IPS-18a (cell line): Measurements from ENCODE around the gene TSPAN19.
A peak's percentile ranks its signal among the peaks of the same experiment; 100 is the strongest.
"Not testable (repeated sequence)": the region's sequence is repeated elsewhere in the genome, so short reads cannot be mapped to it uniquely, and the experiment has no call there.

Experiments
- H3K27ac ChIP-seq: one replicate; pipeline ENCODE4 v1.5.1; 2013; ENCODE audit warnings: low read length
- H3K27me3 ChIP-seq: one replicate; pipeline ENCODE4 v1.6.1; 2013; ENCODE audit warnings: mild to moderate bottlenecking, low read length; ENCODE audit not compliant: control insufficient read depth, insufficient read depth
- H3K36me3 ChIP-seq: one replicate; pipeline ENCODE4 v1.6.1; 2013; ENCODE audit warnings: low read depth, low read length; ENCODE audit not compliant: control insufficient read depth
- H3K4me1 ChIP-seq: one replicate; pipeline ENCODE4 v1.6.1; 2013; ENCODE audit warnings: low read depth, low read length; ENCODE audit not compliant: control insufficient read depth
- H3K4me3 ChIP-seq: one replicate; pipeline ENCODE4 v1.5.1; 2013; ENCODE audit warnings: low read length
- H3K9ac ChIP-seq: one replicate; pipeline ENCODE4 v1.6.1; 2013; ENCODE audit warnings: mild to moderate bottlenecking, low read length, moderate library complexity
- H3K9me3 ChIP-seq: one replicate; pipeline ENCODE4 v1.6.1; 2013; ENCODE audit warnings: low read depth, low read length; ENCODE audit not compliant: control insufficient read depth

The TSPAN19 gene

DNA sequence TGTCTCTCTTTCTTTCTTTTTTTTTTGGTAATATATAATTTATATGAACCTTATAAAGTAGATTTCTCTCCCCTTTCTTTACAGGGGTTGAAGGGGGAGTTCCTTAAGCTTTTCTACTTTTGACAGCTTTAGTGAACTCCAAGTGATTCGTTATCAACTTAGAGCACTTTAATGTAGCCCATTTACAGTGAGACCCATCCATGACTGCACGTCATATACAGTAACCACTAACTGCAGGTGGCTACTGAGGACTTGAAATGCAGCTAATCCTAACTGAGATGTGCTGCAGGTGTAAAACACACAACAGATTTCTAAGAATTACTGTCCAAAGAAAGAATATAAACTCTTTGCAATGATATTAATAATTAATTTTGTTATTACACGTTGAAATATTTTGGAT, 656 bp upstream of the TSPAN19 start:
- Histone ChIP-seq H3K27me3 (no peaks in the 10 kb centered on the region), H3K9me3 (no peaks in the 10 kb centered on the region), H3K36me3 (no peaks in the 10 kb centered on the region), H3K4me1 (no peaks in the 10 kb centered on the region), H3K4me3 (peak overlapping the region; percentile 86), H3K27ac (no peak overlapping the region), H3K9ac (peak overlapping the region; percentile 75)

DNA sequence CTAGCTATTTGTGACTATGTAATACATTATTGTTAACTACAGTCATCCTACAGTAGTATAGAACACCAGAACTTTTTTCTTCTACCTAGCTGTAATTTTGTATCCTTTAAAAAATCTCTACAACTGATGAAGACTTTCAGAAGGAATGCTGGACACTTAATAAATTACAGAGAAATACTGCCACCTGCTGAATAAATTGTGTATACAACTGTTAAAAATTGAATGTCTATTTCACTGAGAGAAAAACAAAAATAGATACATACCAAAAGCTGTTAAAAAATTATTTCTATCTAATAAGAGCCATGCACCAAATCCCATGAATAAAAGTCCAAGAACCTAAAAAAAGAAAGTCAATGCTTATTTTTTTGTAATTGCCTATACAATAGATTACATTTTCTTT, 6.6 kb downstream of the TSPAN19 start:
- Histone ChIP-seq H3K4me3 (no peak overlapping the region), H3K27ac (no peak overlapping the region), H3K9me3 (no peaks in the 10 kb centered on the region), H3K27me3 (no peaks in the 10 kb centered on the region), H3K36me3 (no peaks in the 10 kb centered on the region), H3K4me1 (no peaks in the 10 kb centered on the region), H3K9ac (no peak overlapping the region)

DNA sequence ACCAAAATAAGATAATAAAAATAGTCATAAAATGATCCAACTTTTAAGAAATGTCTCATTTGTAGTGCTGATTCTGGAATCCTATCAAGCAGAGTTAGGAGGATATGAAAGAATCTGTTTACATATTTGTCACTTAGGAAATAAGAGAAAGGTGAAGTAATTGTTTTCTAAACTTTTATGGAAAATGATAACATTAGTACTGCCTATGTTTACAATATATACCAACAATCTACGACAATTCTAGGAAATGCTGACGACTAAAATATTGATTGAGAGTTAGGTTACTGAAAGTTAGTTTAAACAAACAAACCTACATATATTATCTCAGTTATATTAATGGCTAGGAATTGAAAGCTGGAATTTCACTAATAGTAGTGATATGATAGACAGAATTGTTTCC, 18.0 kb downstream of the TSPAN19 start:
- Histone ChIP-seq H3K36me3 (no peaks in the 10 kb centered on the region), H3K27ac (no peak overlapping the region), H3K4me3 (no peak overlapping the region), H3K4me1 (peaks cover 6% of the 10 kb centered on the region), H3K9me3 (no peaks in the 10 kb centered on the region), H3K9ac (no peak overlapping the region), H3K27me3 (no peaks in the 10 kb centered on the region)

DNA sequence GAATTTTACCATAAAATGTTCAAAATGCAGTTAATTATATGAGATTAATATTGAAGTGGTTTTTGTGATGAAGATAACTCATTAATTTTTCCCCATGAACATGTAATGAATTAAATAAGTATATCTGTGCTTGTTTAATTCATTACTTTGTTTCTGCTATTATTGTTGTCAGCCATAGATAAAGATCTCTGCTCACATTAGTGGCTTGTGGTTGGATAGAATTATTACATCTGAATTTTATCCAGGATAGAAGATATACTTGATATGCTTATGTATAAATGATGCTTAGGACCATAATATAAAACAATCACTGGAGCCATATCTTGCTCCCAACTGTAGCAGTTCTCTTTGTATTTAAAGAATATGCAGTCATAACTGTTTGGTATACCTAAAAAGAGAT, 18.5 kb downstream of the TSPAN19 start:
- H3K4me3 ChIP-seq = no peak overlapping the region
- no peak overlapping the region for H3K9ac ChIP-seq
- no peaks in the 10 kb centered on the region for H3K9me3 ChIP-seq
- no peaks in the 10 kb centered on the region for H3K36me3 ChIP-seq
- no peaks in the 10 kb centered on the region for H3K27me3 ChIP-seq
- peaks cover 2% of the 10 kb centered on the region for H3K4me1 ChIP-seq
- no peak overlapping the region for H3K27ac ChIP-seq

DNA sequence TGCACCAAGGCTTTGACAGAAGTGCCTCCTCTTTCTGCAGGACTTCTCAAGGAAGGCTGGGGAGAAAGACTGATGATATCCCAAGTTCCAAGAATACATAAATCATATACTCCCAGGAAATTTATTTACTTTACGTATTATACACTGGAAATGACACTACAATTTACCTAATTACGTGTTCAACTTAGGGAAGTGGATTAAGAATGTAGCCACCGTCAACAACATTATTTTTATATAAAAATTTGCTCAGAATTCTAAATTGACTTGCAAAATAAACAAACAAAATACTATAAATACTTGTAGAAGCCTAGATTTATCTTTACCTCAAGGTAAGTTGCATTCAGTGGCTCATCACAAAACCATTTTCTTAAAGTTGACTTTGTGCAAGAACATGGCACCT, 18.9 kb downstream of the TSPAN19 start:
- no peaks in the 10 kb centered on the region for H3K36me3 ChIP-seq
- H3K27me3 ChIP-seq = no peaks in the 10 kb centered on the region
- no peak overlapping the region for H3K27ac ChIP-seq
- H3K9me3 ChIP-seq = no peaks in the 10 kb centered on the region
- H3K4me1 ChIP-seq = no peaks in the 10 kb centered on the region
- no peak overlapping the region for H3K9ac ChIP-seq
- H3K4me3 ChIP-seq = no peak overlapping the region

DNA sequence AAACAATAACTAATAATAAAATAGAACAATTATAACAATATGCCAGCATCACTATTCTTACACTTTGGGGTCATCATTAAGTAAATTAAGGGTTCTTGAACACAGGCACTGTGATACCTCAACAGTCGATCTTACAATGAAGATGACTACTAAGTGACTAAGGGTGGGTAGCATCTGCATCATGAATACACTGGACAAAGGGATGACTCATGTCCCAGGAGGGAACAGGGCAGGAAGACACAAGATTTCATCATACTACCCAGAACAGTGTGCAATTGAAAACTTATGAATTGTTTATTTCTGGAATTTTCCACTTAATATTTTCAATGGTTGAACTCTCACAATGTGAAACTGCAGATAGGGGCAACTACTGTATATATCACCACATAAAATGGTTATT, 19.7 kb downstream of the TSPAN19 start:
- no peaks in the 10 kb centered on the region for H3K9me3 ChIP-seq
- no peak overlapping the region for H3K9ac ChIP-seq
- H3K36me3 ChIP-seq = no peaks in the 10 kb centered on the region
- no peak overlapping the region for H3K27ac ChIP-seq
- no peaks in the 10 kb centered on the region for H3K4me1 ChIP-seq
- H3K4me3 ChIP-seq = no peak overlapping the region
- H3K27me3 ChIP-seq = no peaks in the 10 kb centered on the region

DNA sequence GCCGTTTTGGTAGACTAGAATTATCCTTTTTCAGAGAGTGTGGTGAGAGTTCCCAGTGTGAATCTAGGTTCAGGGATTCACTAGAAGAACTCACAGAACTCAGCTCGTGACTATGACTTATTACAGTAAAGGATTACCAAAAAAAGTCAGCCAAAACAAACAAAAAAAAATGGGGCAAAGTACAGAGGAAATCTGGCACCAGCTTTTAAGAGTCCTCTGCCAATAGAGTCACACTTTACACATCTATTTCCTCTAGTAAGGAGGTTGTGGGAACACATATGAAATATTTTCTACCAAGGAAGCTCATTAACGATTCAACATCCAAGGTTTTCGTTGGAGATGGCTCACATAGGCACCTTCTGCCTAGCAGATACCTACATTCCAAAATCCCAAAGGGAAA, 28.2 kb downstream of the TSPAN19 start:
- Histone ChIP-seq H3K9ac (no peak overlapping the region), H3K4me3 (no peak overlapping the region), H3K9me3 (no peaks in the 10 kb centered on the region), H3K27me3 (no peaks in the 10 kb centered on the region), H3K4me1 (peaks cover 27% of the 10 kb centered on the region), H3K27ac (no peak overlapping the region), H3K36me3 (no peaks in the 10 kb centered on the region)

DNA sequence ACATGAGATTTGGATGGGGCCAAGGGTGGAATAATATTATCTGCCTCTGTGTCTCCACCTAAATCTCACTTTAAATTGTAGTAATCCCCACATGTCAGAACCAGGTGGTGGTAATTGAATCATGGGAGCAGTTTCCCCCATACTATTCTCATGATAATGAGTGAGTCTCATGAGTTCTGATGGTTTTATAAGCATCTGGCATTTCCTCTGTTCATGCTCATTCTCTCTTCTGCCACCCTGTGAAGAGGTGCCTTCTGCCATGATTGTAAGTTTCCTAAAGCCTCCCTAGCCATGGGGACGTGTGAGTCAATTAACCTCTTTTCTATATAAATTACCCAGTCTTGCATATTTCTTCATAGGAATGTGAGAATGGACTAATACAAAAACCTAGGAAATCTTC, 29.9 kb downstream of the TSPAN19 start:
- peaks cover 27% of the 10 kb centered on the region for H3K4me1 ChIP-seq
- no peaks in the 10 kb centered on the region for H3K36me3 ChIP-seq
- H3K4me3 ChIP-seq = no peak overlapping the region
- H3K27ac ChIP-seq = no peak overlapping the region
- H3K9ac ChIP-seq = no peak overlapping the region
- H3K27me3 ChIP-seq = no peaks in the 10 kb centered on the region
- no peaks in the 10 kb centered on the region for H3K9me3 ChIP-seq

DNA sequence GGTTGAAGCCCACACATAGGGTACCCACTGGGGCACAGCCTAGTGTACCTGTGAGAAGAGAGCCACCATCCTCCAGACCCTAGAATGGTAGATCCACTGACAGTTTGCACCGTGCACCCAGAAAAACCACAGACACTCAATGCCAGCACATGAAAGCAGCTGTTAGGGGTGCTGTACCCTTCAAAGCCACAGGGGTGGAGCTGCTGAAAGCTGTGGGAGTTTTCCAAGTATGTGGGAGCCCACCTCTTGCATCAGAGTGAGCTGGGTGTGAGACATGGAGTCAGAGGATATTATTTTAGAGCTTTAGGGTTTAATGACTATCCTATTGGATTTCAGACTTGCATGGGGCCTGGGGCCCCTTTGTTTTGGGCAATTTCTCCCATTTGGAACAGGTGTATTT, 30.5 kb downstream of the TSPAN19 start:
- H3K27ac ChIP-seq = no peak overlapping the region
- no peaks in the 10 kb centered on the region for H3K36me3 ChIP-seq

DNA sequence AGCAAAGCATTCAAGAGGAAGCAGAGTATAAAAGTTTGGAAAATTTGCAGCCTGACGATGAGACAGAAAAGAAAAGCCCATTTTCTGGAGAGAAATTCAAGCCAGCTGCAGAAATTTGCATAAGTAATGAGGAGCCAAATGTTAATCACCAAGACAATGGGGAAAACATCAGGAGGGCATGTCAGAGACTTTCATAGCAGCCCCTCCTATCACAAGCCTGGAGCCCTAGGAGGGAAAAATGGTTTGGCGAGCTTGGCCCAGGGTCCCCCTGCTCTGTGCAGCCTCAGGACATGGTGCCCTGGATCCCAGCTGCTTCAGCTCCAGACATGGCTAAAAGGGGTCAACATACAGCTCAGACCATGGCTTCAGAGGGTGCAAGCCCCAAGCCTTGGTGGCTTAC, 31.0 kb downstream of the TSPAN19 start:
- Histone ChIP-seq H3K4me3 (peak overlapping the region; percentile 46), H3K4me1 (peaks cover 27% of the 10 kb centered on the region)
- not testable (repeated sequence) for H3K27ac ChIP-seq, H3K9ac ChIP-seq, H3K36me3 ChIP-seq, H3K27me3 ChIP-seq, H3K9me3 ChIP-seq

More for the DNA sequence above, 30.5 kb downstream of the TSPAN19 start:
- Histone ChIP-seq H3K4me3 (peak overlapping the region; percentile 2), H3K9ac (no peak overlapping the region), H3K4me1 (peaks cover 27% of the 10 kb centered on the region), H3K9me3 (no peaks in the 10 kb centered on the region), H3K27me3 (no peaks in the 10 kb centered on the region)

DNA sequence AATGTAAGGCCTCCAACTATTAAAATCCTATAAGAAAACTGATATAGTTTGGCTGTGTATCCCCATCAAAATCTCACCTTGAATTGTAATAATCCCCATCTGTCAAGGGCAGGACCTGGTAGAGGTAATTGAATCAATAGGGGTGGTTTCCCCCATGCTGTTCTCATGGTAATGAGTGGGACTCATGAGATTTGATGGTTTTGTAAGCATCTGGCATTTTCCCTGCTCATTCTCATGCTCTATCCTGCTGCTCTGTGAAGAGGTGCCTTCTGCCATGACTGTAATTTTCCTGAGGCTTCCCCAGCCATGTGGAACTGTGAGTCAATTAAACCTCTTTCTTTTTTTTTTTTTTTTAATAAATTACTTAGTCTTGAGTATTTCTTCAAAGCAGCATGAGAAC, 31.9 kb downstream of the TSPAN19 start:
- H3K4me1 ChIP-seq = peaks cover 27% of the 10 kb centered on the region
- H3K27ac ChIP-seq = no peak overlapping the region
- H3K36me3 ChIP-seq = no peaks in the 10 kb centered on the region
- H3K9me3 ChIP-seq = no peaks in the 10 kb centered on the region
- no peaks in the 10 kb centered on the region for H3K27me3 ChIP-seq
- H3K9ac ChIP-seq = no peak overlapping the region
- H3K4me3 ChIP-seq = peak overlapping the region; percentile 46

DNA sequence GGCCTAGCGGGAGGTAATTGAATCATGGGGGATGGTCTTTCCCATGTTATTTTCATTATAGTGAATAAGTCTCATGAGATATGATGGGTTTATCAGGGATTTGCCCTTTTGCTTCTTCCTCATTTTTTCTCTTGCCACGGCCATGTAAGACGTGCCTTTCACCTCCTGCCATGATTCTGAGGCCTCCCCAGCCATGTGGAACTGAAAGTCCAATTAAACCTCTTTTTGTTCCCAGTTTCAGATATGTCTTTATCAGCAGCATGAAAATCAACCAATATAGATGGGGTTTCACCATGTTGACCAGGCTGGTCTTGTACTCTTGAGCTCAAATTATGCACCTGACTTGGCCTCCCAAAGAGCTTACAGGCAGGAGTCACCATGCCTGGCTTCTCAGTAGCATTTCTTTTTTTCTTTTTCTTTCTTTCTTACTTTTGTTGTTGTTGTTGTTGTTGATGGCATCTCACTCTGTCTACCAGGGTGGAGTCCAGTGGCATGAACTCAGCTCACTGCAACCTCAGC, 33.2 kb downstream of the TSPAN19 start:
- Histone ChIP-seq H3K9ac (no peak overlapping the region), H3K4me3 (no peak overlapping the region), H3K36me3 (no peaks in the 10 kb centered on the region), H3K27me3 (no peaks in the 10 kb centered on the region), H3K9me3 (no peaks in the 10 kb centered on the region), H3K4me1 (peaks cover 27% of the 10 kb centered on the region), H3K27ac (no peak overlapping the region)
